DND-41 (cell line): ENCODE measurements around the gene NOD2.
A peak's percentile ranks its signal among the peaks of the same experiment; 100 is the strongest.

Experiments used
- ATAC-seq: fragments of 200-7000 bp; cut with Tn5 transposase; 3 replicates; pipeline ENCODE4 v1.9.1; 2021; ENCODE audit warnings: low read depth; ENCODE audit not compliant: insufficient read depth
- DNase-seq: peaks from one replicate; pipeline ENCODE4 v3.0.0-alpha.2; 2020
- H2AFZ ChIP-seq: 2 replicates; pipeline ENCODE4 v1.6.0; 2012; ENCODE audit warnings: low read depth, low read length
- H3K27ac ChIP-seq: 2 replicates; pipeline ENCODE4 v1.5.1; 2012; ENCODE audit warnings: low read length, inconsistent platforms
- H3K27me3 ChIP-seq: fragments of 200-600 bp; sonication (generic); 2 replicates; pipeline ENCODE4 v1.6.0; 2012; ENCODE audit warnings: low read length, mild to moderate bottlenecking, inconsistent platforms; ENCODE audit not compliant: insufficient read depth, poor library complexity
- H3K36me3 ChIP-seq: 2 replicates; pipeline ENCODE4 v1.5.1; 2012; ENCODE audit warnings: low read length, inconsistent platforms; ENCODE audit not compliant: insufficient read depth
- H3K4me1 ChIP-seq: 2 replicates; pipeline ENCODE4 v1.5.1; 2012; ENCODE audit warnings: mild to moderate bottlenecking, low read length; ENCODE audit not compliant: insufficient read depth
- H3K4me2 ChIP-seq: 2 replicates; pipeline ENCODE4 v1.6.0; 2012; ENCODE audit warnings: mild to moderate bottlenecking, moderate library complexity, low read length, inconsistent platforms; ENCODE audit not compliant: insufficient read depth
- H3K4me3 ChIP-seq, 2 experiments: fragments of 200-600 bp in 1 of 2; shearing (Covaris generic) in 1 of 2; 2 replicates each; pipeline ENCODE4 v1.5.1; 2012 to 2016; ENCODE audit warnings: inconsistent platforms in 2 of 2, low read length in 2 of 2, mild to moderate bottlenecking in 2 of 2, low read depth in 1 of 2, moderate library complexity in 1 of 2
- H3K79me2 ChIP-seq: 2 replicates; pipeline ENCODE4 v1.6.0; 2012; ENCODE audit warnings: low read length, inconsistent platforms; ENCODE audit not compliant: insufficient read depth
- H3K9ac ChIP-seq: 2 replicates; pipeline ENCODE4 v1.6.0; 2012; ENCODE audit warnings: low read depth, mild to moderate bottlenecking, inconsistent platforms, low read length, moderate library complexity
- H3K9me3 ChIP-seq: 2 replicates; pipeline ENCODE4 v1.5.1; 2012; ENCODE audit warnings: low read length, moderate library complexity, mild to moderate bottlenecking, inconsistent platforms; ENCODE audit not compliant: insufficient read depth, severe bottlenecking
- H4K20me1 ChIP-seq: 2 replicates; pipeline ENCODE4 v1.6.0; 2012; ENCODE audit warnings: low read length; ENCODE audit not compliant: insufficient read depth
- CTCF ChIP-seq: IDR thresholded peaks from 2 replicates; pipeline ENCODE4 v1.5.1; 2012; ENCODE audit warnings: borderline replicate concordance, low read length, moderate library complexity, mild to moderate bottlenecking; ENCODE audit not compliant: poor library complexity, severe bottlenecking; ENCODE audit errors: extremely low read depth
- EZH2 ChIP-seq: IDR thresholded peaks from 3 replicates; pipeline ENCODE4 v1.6.1; 2012; ENCODE audit warnings: borderline replicate concordance, low read depth, mild to moderate bottlenecking, moderate library complexity, low read length, inconsistent platforms; ENCODE audit not compliant: severe bottlenecking

Gene NOD2

GRCh38 chr16:50718061-50718760 lies 24.8 kb downstream of the NOD2 start:
- H3K9ac ChIP-seq, result no peak overlapping the region
- ATAC-seq (no peak), DNase-seq (no peak)
- H2AFZ ChIP-seq, result no peak overlapping the region
- peaks cover 2% of the 10 kb centered on the region for H3K9me3 ChIP-seq
- no peaks in the 10 kb centered on the region for H3K27me3 ChIP-seq
- H3K4me3 ChIP-seq, result no peak overlapping the region
- H3K4me1 ChIP-seq, result peaks cover 7% of the 10 kb centered on the region
- no peak overlapping the region for H3K27ac ChIP-seq
- no peak overlapping the region for H3K4me2 ChIP-seq
- H3K79me2 ChIP-seq, result no peaks in the 10 kb centered on the region
- TF ChIP-seq CTCF, result no peak
- no peak for TF ChIP-seq EZH2
- H3K36me3 ChIP-seq, result no peaks in the 10 kb centered on the region
- H4K20me1 ChIP-seq, result no peaks in the 10 kb centered on the region

GRCh38 chr16:50718761-50719400 lies 25.5 kb downstream of the NOD2 start:
- Histone ChIP-seq H3K36me3 (no peaks in the 10 kb centered on the region), H3K27me3 (no peaks in the 10 kb centered on the region), H3K4me3 (no peak overlapping the region), H2AFZ (no peak overlapping the region), H3K27ac (no peak overlapping the region), H3K4me1 (peaks cover 7% of the 10 kb centered on the region), H3K9ac (no peak overlapping the region), H3K79me2 (no peaks in the 10 kb centered on the region), H4K20me1 (no peaks in the 10 kb centered on the region), H3K9me3 (peaks cover 2% of the 10 kb centered on the region), H3K4me2 (no peak overlapping the region)
- DNase-seq (no peak), ATAC-seq (no peak)
- TF ChIP-seq EZH2, result no peak
- TF ChIP-seq CTCF, result no peak

GRCh38 chr16:50719401-50720337 lies 26.3 kb downstream of the NOD2 start:
- ATAC-seq (peak; percentile 85), DNase-seq (peak; percentile 39)
- Histone ChIP-seq H3K9me3 (peaks cover 7% of the 10 kb centered on the region), H3K4me3 (no peak overlapping the region), H3K27ac (no peak overlapping the region), H3K4me1 (peaks cover 7% of the 10 kb centered on the region), H3K9ac (no peak overlapping the region), H3K4me2 (no peak overlapping the region), H3K27me3 (no peaks in the 10 kb centered on the region), H2AFZ (no peak overlapping the region), H3K36me3 (no peaks in the 10 kb centered on the region), H3K79me2 (no peaks in the 10 kb centered on the region), H4K20me1 (no peaks in the 10 kb centered on the region)
- TF ChIP-seq EZH2, result no peak
- peak; percentile 42 for TF ChIP-seq CTCF
